GM12864 (cell line): Measurements from ENCODE around the gene AGR3.

Source experiments
- DNase-seq: peaks from one replicate; pipeline ENCODE4 v3.0.0-alpha.2; 2011; ENCODE audit warnings: low read depth
- H3K4me3 ChIP-seq: 2 replicates; pipeline ENCODE4 v1.5.1; 2011; ENCODE audit warnings: mild to moderate bottlenecking, low read depth, low read length, control low read depth
- TF ChIP-seq, protein P1 (sequence below): IDR thresholded peaks from 2 replicates; pipeline ENCODE4 v1.5.1; 2011; ENCODE audit warnings: low read depth, mild to moderate bottlenecking, moderate library complexity, low read length, control low read depth, inconsistent platforms; ENCODE audit errors: missing control alignments

AGR3 gene

GRCh38 chr7:16914771-16915170 lies 33.0 kb upstream of the AGR3 start:
- H3K4me3 ChIP-seq: no peak overlapping the region
- no peak for DNase-seq
- TF ChIP-seq, protein P1, sequence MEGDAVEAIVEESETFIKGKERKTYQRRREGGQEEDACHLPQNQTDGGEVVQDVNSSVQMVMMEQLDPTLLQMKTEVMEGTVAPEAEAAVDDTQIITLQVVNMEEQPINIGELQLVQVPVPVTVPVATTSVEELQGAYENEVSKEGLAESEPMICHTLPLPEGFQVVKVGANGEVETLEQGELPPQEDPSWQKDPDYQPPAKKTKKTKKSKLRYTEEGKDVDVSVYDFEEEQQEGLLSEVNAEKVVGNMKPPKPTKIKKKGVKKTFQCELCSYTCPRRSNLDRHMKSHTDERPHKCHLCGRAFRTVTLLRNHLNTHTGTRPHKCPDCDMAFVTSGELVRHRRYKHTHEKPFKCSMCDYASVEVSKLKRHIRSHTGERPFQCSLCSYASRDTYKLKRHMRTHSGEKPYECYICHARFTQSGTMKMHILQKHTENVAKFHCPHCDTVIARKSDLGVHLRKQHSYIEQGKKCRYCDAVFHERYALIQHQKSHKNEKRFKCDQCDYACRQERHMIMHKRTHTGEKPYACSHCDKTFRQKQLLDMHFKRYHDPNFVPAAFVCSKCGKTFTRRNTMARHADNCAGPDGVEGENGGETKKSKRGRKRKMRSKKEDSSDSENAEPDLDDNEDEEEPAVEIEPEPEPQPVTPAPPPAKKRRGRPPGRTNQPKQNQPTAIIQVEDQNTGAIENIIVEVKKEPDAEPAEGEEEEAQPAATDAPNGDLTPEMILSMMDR: no peak

DNA sequence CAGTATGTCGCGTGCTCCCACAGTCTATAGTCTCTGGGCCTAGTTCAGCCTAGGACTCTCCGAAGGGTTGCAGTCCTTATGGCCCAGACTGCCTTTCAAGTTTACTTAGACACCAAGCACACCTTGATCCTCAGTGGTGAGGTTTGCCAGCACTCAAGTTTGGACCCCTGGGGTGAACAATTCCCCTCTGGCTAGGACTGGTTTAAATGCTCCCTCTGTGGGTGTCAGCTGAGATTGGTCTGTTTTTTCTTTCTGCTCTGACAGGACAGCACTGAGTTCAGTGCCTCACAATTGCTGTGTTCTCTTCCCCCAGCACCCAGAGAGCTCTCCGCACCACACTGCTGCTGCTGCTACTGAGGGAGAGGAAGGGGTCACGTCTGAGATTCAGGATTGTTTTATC lies 31.9 kb upstream of the AGR3 start:
- no peak overlapping the region for H3K4me3 ChIP-seq
- DNase-seq: no peak
- TF ChIP-seq, protein P1: no peak

DNA sequence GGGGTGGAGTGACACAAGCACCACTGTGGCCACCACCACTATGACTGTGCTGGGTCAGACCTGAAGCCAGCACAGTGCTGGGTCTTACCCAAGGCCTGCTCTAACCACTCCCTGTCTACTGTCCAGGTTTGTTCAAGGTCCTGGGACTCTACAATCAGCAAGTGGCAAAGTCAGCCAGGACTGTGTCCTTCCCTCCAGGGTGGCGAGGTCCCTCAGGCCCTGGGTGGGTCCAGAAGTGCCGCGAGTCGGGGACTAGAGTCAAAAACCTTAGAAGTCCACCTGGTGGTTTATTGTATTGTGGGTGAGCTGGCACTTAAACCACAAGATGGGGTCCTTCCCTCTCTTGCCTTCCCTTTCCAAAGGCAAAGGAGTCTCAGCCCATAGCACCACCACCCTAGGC lies 30.8 kb upstream of the AGR3 start:
- no peak overlapping the region for H3K4me3 ChIP-seq
- TF ChIP-seq, protein P1: no peak
- DNase-seq: no peak

DNA sequence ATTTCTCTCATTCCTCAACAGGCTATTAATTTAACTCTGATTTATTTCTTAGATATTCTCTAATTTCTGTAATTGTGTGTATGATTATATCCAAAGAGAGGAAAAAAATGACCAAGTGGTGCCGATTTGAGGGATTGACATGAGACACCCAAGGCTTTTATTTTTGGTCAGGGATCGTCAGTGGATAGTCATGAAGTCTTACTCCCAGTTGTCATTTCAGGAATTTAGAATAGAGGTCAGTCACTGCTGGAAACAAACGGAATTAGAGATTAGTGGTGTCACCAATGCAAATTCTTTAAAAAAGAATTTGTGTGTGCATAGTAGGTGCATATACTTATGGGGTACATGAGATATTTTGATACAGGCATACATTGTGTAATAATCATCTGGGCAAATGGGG lies 26.8 kb upstream of the AGR3 start:
- TF ChIP-seq, protein P1: no peak
- H3K4me3 ChIP-seq: no peak overlapping the region
- DNase-seq: no peak

DNA sequence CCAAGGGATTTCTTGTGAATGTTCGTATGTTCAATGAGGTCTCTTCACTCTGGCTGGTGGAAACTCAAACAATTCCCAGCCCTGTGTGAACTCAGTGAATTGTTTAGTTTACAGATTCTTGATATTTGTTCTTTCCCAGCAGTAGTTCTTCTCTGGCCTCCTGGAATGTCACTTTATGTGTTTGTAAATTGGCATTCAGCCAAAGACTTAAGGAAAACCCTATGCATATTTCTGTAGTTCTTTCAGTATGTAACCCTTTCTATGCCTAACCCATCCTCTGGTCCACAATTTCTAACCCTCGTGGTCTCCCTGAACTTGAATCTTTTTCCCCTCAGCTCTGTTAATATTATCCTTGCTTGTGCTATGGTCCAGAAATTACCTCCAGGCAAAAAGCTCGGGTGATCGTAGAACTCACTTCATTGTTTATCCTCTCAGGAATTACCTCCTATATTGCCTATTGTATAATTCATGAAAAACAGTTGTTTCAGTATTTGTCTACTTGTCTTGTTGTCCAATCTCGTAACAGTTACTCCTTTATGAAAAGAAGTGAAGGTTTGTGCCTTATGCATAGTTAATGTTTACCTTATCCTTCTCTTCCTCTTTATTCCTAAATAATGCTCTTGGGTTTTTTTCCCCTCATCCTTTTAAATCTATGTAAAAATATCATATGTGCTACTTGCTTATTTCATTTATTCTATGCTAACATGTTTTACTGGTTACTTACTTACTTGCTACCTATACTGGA lies 23.7 kb upstream of the AGR3 start:
- DNase-seq: no peak
- H3K4me3 ChIP-seq: no peak overlapping the region
- TF ChIP-seq, protein P1: no peak

GRCh38 chr7:16904076-16904475 lies 22.3 kb upstream of the AGR3 start:
- no peak overlapping the region for H3K4me3 ChIP-seq
- TF ChIP-seq, protein P1: no peak
- DNase-seq: no peak

DNA sequence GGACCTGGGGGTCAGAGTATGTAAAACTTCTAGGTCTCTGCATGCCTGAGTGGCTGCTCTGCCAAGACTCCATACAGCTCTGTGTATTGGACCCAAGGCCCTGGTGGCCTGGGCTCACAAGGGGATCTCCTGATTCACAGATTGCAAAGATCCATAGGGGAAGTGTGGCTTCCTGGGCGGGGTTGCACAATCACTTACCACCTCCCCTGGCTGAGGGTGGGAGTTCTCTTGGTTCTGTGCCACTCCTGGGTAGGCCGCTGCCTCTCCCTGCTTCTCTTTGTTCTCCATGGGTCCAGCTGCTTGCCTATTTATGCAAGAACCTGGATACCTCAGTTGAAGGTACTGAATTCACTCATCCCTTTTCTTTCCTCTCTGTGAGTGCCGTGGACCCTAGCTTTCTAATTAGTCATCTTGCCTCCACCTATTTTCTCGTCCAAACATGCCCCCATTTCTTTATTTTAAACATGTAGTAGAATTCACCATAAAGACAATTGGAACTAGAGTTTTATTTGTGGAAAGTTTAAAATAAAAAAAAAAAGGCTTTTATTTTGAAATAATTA lies 18.5 kb upstream of the AGR3 start:
- no peak for DNase-seq
- TF ChIP-seq, protein P1: no peak
- H3K4me3 ChIP-seq: no peak overlapping the region
